GM12872 (cell line): ENCODE results near the gene ZNF784.

Experiments
- TF ChIP-seq, protein P1 (sequence below): IDR thresholded peaks from 3 replicates; pipeline ENCODE4 v1.5.1; 2011; ENCODE audit warnings: low read depth, mild to moderate bottlenecking, low read length, moderate library complexity; ENCODE audit not compliant: insufficient read depth

Gene ZNF784

DNA sequence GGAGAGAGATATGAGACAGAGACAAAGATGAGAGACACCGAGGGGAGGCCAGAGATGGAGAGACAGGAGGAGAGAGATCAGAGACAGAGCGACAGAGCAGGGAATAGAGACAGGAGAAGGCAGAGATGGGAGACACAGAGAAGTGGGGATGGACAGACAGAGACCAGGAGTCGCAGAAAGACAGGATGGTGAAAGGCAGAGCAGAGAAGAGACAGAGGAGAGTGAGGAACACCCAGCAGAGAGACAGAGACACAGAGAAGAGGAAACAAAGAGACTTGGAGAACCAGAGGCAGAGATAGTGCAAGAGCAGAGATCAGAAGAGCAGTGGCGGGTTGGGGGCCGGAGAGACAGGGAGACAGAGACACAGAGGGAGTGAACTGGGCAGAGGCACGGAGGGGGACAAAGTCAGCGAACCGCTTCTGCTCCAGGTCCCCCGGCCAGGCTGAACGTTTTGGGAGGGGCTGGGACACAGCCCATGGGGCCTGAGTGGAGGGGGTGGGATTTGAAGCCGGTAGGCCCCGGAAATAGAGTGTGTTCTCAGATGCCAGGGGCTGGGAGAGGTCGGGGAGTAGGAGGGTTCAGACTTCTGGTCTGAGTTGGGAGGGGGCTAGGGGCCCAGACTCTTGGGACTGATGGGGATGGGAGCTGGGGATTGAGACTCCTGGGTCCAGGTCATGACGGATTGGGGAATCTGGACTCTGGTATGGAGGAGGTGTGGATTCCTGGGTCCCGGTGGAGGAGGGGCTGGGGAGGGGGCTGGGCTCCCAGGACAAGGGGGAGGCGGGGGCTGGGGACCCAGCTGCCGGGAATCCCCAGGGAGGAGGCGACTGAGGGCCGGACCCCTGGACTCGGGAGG lies 44.4 kb downstream of the ZNF784 start:
- TF ChIP-seq, protein P1, sequence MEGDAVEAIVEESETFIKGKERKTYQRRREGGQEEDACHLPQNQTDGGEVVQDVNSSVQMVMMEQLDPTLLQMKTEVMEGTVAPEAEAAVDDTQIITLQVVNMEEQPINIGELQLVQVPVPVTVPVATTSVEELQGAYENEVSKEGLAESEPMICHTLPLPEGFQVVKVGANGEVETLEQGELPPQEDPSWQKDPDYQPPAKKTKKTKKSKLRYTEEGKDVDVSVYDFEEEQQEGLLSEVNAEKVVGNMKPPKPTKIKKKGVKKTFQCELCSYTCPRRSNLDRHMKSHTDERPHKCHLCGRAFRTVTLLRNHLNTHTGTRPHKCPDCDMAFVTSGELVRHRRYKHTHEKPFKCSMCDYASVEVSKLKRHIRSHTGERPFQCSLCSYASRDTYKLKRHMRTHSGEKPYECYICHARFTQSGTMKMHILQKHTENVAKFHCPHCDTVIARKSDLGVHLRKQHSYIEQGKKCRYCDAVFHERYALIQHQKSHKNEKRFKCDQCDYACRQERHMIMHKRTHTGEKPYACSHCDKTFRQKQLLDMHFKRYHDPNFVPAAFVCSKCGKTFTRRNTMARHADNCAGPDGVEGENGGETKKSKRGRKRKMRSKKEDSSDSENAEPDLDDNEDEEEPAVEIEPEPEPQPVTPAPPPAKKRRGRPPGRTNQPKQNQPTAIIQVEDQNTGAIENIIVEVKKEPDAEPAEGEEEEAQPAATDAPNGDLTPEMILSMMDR = no peak

DNA sequence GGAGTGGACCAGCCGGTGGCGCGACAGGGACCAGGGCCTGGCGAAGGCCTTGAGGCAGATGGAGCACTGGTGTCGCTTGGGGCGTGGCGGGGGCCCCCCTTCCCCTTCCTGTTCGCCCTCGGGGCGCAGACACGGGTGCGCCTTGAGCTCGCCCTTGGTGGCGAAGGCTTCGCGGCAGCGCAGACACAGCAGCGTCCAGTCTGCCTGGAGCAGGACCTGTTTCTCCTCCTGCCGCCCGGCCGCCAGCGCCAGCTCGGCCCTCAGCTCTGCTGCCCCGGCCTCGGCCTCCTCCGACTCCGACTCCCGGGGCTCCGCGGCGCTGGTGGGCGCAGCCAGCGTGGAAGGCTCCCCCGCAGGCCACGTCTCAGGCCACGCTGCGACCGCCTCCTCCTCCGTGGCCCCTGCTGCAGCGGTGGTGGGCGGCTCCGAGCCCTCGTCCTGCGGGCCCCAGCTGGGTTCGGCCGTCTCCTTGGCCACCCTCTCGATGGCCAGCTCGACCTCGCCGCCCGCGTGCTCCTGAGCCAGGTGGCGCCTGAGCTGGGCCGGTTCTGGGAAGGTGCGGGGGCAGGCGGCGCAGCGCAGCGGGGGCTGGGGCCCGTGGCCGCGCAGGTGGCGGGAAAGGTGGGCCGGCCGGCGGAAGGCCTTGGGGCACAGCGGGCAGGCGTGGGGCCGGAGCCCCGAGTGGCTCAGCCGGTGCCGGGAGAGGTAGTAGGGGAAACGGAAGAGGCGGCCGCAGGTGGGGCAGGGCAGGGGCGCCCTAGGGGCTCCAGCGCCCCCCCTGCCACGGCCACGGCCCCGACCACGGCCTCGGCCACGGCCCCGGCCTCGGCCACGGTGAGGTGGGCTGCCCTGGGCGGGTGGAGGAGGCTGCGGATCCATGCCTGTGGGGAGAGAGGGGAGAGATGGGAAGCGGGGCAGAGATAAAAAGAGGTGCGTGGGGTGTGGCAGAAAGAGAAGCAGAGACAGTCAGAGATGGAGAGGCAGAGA lies 45.3 kb downstream of the ZNF784 start:
- TF ChIP-seq, protein P1 = no peak

DNA sequence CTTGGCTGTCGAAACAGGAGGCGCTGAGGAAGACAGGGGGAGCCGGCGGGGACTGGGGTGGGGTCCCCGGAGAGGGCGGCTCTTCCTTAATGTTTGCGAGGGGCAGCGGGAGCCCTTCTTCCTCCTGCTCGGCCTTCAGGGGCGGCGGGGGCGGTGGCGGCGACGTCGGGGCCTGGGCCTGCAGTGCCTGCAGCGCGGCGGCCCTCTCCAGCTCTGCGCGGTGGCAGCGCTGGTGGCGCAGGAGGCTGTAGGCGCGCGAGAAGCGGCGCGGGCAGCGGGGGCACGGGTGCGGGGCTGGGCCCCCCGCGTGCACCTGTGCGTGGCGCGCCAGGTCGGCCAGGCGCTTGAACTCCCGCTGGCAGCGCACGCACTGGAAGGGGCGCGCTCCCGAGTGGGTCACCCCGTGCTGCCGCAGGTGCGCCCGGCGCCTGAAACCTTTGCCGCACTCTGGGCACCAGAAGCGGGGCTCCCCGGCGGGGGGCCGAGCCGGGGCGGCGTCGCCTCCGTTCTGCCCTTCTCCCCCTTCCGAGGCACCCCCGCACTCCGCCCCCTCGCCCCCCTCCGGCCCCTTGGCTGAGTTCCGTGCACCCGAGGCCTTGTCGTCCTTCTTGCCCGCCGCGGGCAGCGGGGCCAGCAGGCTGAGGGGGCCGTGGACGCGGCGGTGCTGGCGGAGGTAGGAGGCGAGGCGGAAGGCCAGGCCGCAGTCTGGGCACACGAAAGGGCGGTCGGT lies 46.2 kb downstream of the ZNF784 start:
- TF ChIP-seq, protein P1 = no peak

DNA sequence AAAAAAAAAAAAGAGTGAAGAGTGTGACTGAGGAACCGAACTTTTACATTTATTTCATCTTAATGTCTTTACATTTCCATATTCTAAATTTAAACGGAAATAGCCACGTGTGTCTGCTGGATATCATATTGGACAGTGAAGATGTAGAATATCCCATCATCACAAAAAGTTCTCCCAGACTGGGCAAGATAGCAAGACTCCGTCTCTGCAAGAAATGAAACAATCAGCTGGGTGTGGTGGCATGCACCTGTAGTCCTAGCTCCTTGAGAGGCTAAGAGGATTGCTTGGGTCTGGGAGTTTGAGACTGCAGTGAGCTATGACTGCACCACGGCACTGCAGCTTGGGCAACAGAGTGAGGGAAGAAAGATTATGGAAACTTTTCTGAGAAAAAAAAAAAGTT lies 47.6 kb downstream of the ZNF784 start:
- TF ChIP-seq, protein P1 = no peak
